MM.1S (cell line): Measurements from ENCODE around the gene MPPED1.

Experiments
- DNase-seq: peaks from one replicate; pipeline ENCODE4 v3.0.0-alpha.2; 2015
- H2AFZ ChIP-seq: fragments of 300-600 bp; sonication (generic); 2 replicates; pipeline ENCODE4 v1.6.0; 2016; ENCODE audit warnings: antibody characterized with exemption, low read length
- H3F3A ChIP-seq: fragments of 300-600 bp; sonication (generic); 2 replicates; pipeline ENCODE4 v1.6.1; 2016; ENCODE audit warnings: mild to moderate bottlenecking, antibody characterized with exemption, low read length, moderate library complexity, mixed read lengths; ENCODE audit not compliant: insufficient read depth
- H3K27ac ChIP-seq: fragments of 300-600 bp; sonication (generic); 2 replicates; pipeline ENCODE4 v1.5.1; 2016; ENCODE audit warnings: mild to moderate bottlenecking, low read length
- H3K27me3 ChIP-seq: fragments of 300-600 bp; sonication (generic); replicated peaks from 2 replicates; pipeline ENCODE4 v1.6.0; 2016; ENCODE audit warnings: low read length; ENCODE audit not compliant: insufficient read depth
- H3K36me3 ChIP-seq: fragments of 300-600 bp; sonication (generic); replicated peaks from 2 replicates; pipeline ENCODE4 v1.6.1; 2016; ENCODE audit warnings: mild to moderate bottlenecking, low read length, mixed read lengths; ENCODE audit not compliant: insufficient read depth
- H3K4me1 ChIP-seq: fragments of 300-600 bp; sonication (generic); 2 replicates; pipeline ENCODE4 v1.6.1; 2016; ENCODE audit warnings: low read length, mixed read lengths
- H3K4me2 ChIP-seq: fragments of 300-600 bp; sonication (generic); 2 replicates; pipeline ENCODE4 v1.6.0; 2016; ENCODE audit warnings: low read depth, low read length
- H3K4me3 ChIP-seq: fragments of 300-600 bp; sonication (generic); 2 replicates; pipeline ENCODE4 v1.5.1; 2016; ENCODE audit warnings: low read length, mixed read lengths
- H3K79me2 ChIP-seq: fragments of 300-600 bp; sonication (generic); 2 replicates; pipeline ENCODE4 v1.6.1; 2016; ENCODE audit warnings: mixed run types, low read length, mixed read lengths
- H3K9ac ChIP-seq: fragments of 300-600 bp; sonication (generic); 2 replicates; pipeline ENCODE4 v1.6.1; 2016; ENCODE audit warnings: low read length, mixed read lengths
- H3K9me2 ChIP-seq: fragments of 300-600 bp; sonication (generic); replicated peaks from 2 replicates; pipeline ENCODE4 v1.6.1; 2016; ENCODE audit warnings: mild to moderate bottlenecking, low read length, mixed read lengths; ENCODE audit not compliant: insufficient read depth
- H3K9me3 ChIP-seq: fragments of 300-600 bp; sonication (generic); replicated peaks from 2 replicates; pipeline ENCODE4 v1.6.1; 2016; ENCODE audit warnings: mild to moderate bottlenecking, low read length, mixed read lengths; ENCODE audit not compliant: insufficient read depth
- H4K20me1 ChIP-seq: fragments of 300-600 bp; sonication (generic); 2 replicates; pipeline ENCODE4 v1.6.1; 2016; ENCODE audit warnings: mild to moderate bottlenecking, low read length, moderate library complexity, mixed read lengths; ENCODE audit not compliant: insufficient read depth
- EZH2 ChIP-seq: fragments of 300-600 bp; sonication (generic); optimal IDR thresholded peaks from 2 replicates; pipeline ENCODE3; 2017; ENCODE audit warnings: low read depth, mild to moderate bottlenecking, antibody characterized with exemption, low read length, mixed read lengths
- EZH2phosphoT487 ChIP-seq: fragments of 300-600 bp; sonication (generic); IDR thresholded peaks from 2 replicates; pipeline ENCODE4 v1.6.1; 2018; ENCODE audit warnings: antibody characterized with exemption, low read length
- TF ChIP-seq, protein P1 (sequence below): fragments of 300-600 bp; sonication (generic); IDR thresholded peaks from 2 replicates; pipeline ENCODE4 v1.5.1; 2016; ENCODE audit warnings: antibody characterized with exemption, low read length, mixed read lengths

MPPED1 gene

DNA sequence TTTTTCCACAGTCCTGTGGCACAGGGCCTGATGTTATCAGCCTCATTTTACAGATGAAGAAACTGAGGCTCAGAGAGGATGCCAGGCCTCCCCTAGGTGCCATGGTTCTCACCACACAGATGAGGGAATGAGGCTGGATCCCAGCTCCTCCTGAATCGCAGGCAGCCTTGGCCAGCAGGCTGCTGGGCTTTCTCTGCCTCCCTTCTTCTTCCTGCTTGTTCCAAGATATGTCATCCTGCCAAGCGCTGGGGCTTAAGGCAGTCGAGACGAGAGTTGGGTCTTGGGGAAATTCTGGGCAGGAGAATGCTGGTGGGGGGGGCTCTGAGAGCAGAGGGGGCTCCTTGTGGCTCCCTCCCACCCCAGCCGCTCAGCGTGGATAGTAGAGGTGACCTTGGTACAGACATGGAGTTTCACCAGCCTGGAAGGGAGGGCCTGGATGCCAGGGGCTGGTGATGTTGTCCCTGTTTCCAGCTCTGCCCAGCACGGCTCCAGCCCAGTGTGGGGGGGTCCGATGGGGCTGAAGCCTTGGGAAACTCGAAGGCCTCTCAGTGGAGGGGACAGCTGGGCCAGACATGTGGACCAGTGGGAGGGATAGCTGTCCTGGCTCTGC is 16.6 kb upstream of the MPPED1 start:
- Histone ChIP-seq H3K36me3 (no peaks in the 10 kb centered on the region), H2AFZ (no peak overlapping the region), H3K9ac (no peak overlapping the region), H3K4me3 (no peak overlapping the region), H3K9me3 (no peaks in the 10 kb centered on the region), H4K20me1 (no peaks in the 10 kb centered on the region), H3K27me3 (peaks cover 44% of the 10 kb centered on the region), H3K4me2 (no peak overlapping the region), H3K79me2 (no peaks in the 10 kb centered on the region), H3K9me2 (no peaks in the 10 kb centered on the region), H3F3A (no peaks in the 10 kb centered on the region), H3K4me1 (no peaks in the 10 kb centered on the region), H3K27ac (no peak overlapping the region)
- no peak for DNase-seq
- no peak for TF ChIP-seq EZH2phosphoT487
- no peak for TF ChIP-seq EZH2
- TF ChIP-seq, protein P1, sequence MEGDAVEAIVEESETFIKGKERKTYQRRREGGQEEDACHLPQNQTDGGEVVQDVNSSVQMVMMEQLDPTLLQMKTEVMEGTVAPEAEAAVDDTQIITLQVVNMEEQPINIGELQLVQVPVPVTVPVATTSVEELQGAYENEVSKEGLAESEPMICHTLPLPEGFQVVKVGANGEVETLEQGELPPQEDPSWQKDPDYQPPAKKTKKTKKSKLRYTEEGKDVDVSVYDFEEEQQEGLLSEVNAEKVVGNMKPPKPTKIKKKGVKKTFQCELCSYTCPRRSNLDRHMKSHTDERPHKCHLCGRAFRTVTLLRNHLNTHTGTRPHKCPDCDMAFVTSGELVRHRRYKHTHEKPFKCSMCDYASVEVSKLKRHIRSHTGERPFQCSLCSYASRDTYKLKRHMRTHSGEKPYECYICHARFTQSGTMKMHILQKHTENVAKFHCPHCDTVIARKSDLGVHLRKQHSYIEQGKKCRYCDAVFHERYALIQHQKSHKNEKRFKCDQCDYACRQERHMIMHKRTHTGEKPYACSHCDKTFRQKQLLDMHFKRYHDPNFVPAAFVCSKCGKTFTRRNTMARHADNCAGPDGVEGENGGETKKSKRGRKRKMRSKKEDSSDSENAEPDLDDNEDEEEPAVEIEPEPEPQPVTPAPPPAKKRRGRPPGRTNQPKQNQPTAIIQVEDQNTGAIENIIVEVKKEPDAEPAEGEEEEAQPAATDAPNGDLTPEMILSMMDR, result no peak

GRCh38 chr22:43396321-43396933 is 15.4 kb upstream of the MPPED1 start:
- DNase-seq, result no peak
- TF ChIP-seq, protein P1, result no peak
- no peak for TF ChIP-seq EZH2
- TF ChIP-seq EZH2phosphoT487, result no peak
- no peak overlapping the region for H3K9ac ChIP-seq
- H4K20me1 ChIP-seq, result no peaks in the 10 kb centered on the region
- H3K79me2 ChIP-seq, result no peaks in the 10 kb centered on the region
- H3K4me1 ChIP-seq, result no peaks in the 10 kb centered on the region
- H3K9me2 ChIP-seq, result no peaks in the 10 kb centered on the region
- no peaks in the 10 kb centered on the region for H3K9me3 ChIP-seq
- H3K4me3 ChIP-seq, result no peak overlapping the region
- no peak overlapping the region for H3K27ac ChIP-seq
- H3F3A ChIP-seq, result no peaks in the 10 kb centered on the region
- no peak overlapping the region for H3K4me2 ChIP-seq
- no peak overlapping the region for H2AFZ ChIP-seq
- H3K36me3 ChIP-seq, result no peaks in the 10 kb centered on the region
- peaks cover 54% of the 10 kb centered on the region for H3K27me3 ChIP-seq

DNA sequence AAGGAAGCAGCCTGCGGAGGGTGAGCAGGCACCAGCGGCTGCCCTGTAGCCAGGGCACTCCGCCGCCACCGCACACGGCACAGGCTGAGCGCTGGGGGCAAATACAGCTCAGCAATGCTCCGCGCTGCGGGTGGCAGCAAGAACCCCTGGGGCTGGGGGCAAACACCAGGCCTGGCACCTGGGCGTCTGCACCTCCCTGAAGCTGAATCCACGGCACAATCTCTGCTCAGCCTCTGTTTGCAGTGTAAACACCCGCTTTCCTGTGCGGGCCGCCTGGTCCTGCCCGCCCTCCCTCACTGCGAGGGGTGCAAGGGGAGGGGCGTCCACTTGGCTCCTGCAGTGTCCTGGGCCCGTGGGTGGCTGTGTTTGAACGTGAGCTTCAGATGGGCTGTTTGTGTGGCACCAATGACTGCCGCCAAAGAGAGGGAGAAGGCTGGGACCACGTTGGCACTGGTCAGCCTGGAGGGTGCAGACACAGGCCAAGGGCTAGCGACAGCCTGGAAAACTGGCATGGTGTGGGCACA is 14.8 kb upstream of the MPPED1 start:
- peaks cover 54% of the 10 kb centered on the region for H3K27me3 ChIP-seq
- no peaks in the 10 kb centered on the region for H4K20me1 ChIP-seq
- TF ChIP-seq, protein P1, result no peak
- no peak for TF ChIP-seq EZH2
- no peak for TF ChIP-seq EZH2phosphoT487
- H3K9ac ChIP-seq, result no peak overlapping the region
- H3K27ac ChIP-seq, result no peak overlapping the region
- no peaks in the 10 kb centered on the region for H3F3A ChIP-seq
- no peak overlapping the region for H3K4me3 ChIP-seq
- no peaks in the 10 kb centered on the region for H3K9me2 ChIP-seq
- no peak overlapping the region for H3K4me2 ChIP-seq
- no peaks in the 10 kb centered on the region for H3K9me3 ChIP-seq
- no peaks in the 10 kb centered on the region for H3K79me2 ChIP-seq
- H3K4me1 ChIP-seq, result no peaks in the 10 kb centered on the region
- no peaks in the 10 kb centered on the region for H3K36me3 ChIP-seq
- no peak for DNase-seq
- H2AFZ ChIP-seq, result no peak overlapping the region
